Ectodermal cell (in vitro differentiated cells): Measurements from ENCODE around the gene NRCAM.
"Not testable (repeated sequence)": the region's sequence is repeated elsewhere in the genome, so short reads cannot be mapped to it uniquely, and the experiment has no call there.

Experiments used
- H3K27ac ChIP-seq: 2 replicates; pipeline ENCODE4 v1.7.0; 2013; ENCODE audit warnings: mild to moderate bottlenecking, low read depth, low read length; ENCODE audit not compliant: insufficient read depth, poor library complexity, severe bottlenecking
- H3K27me3 ChIP-seq: 2 replicates; pipeline ENCODE4 v1.7.0; 2013; ENCODE audit warnings: mild to moderate bottlenecking, low read length; ENCODE audit not compliant: insufficient read depth, control insufficient read depth, poor library complexity, severe bottlenecking
- H3K36me3 ChIP-seq: one replicate; pipeline ENCODE4 v1.7.0; 2013; ENCODE audit warnings: low read length; ENCODE audit not compliant: control insufficient read depth, insufficient read depth
- H3K4me1 ChIP-seq: one replicate; pipeline ENCODE4 v1.7.0; 2013; ENCODE audit warnings: low read length; ENCODE audit not compliant: control insufficient read depth, insufficient read depth
- H3K4me3 ChIP-seq: 2 replicates; pipeline ENCODE4 v1.7.0; 2013; ENCODE audit warnings: low read depth, low read length, control low read depth; ENCODE audit not compliant: insufficient read depth
- H3K9me3 ChIP-seq: 2 replicates; pipeline ENCODE4 v1.7.0; 2013; ENCODE audit warnings: mild to moderate bottlenecking, low read length, moderate library complexity; ENCODE audit not compliant: control insufficient read depth
- WGBS, 2 experiments: methylation state at CpG; one replicate each; pipeline ENCODE4 v1.1.7; 2013; ENCODE audit warnings: missing lambda C conversion rate in 2 of 2; 5-methylcytosine and 5-hydroxymethylcytosine counted together

The NRCAM gene

DNA sequence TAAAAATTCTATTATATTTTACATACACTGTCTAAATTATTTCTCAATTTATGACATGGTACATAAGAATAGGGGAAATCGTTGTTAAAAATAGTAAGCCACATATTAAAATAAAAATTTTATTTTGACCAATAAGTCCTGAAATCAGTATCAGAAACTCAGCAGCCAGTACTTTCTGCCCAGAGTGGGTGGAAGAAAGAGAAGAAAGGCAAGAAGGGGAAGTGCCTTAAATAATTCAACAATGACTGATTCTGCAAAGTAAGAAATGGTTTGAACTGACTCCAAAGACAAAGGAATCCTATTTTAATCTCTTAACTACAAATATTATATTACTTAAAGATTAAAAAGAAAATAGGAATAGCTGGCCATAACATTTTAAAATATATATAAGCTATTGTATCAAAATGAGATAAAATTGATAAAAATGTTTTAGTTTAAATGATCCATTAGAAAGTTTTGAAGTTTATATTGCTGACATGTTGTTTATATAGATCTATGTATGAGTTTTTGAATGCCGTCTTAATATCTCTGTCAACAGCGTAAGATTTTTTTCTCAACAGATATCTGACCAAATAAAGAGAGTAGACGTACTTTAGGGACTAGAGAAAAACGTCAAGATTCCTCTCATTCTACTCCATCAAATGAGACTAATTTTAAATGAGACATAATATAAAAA, 30.2 kb upstream of the NRCAM start:
- H3K4me3 ChIP-seq, result no peak overlapping the region
- WGBS, 2 experiments, result 94 to 95% methylated on average over 2 to 4 of the region's 5 CpGs
- H3K4me1 ChIP-seq, result no peaks in the 10 kb centered on the region
- no peaks in the 10 kb centered on the region for H3K27me3 ChIP-seq
- H3K27ac ChIP-seq, result no peak overlapping the region
- H3K9me3 ChIP-seq, result no peaks in the 10 kb centered on the region
- no peaks in the 10 kb centered on the region for H3K36me3 ChIP-seq

DNA sequence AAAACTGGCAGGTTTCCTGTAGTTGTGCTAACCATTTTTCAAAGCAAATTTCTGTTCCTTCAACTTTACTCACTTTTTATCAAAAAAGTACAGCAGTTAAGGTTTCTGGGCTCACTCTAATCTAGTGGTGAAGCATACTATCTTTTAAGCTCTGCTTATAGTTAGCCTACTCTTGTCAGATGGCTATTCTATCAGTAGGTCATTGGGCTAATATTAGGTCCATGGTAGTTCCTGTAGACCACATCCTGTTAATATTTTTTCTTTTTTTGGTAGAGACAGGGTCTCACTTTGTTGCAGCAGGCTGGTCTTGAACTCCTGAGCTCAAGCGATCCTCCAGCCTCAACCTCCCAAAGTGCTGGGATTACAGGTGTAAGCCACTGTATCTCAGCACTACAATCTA, 27.9 kb upstream of the NRCAM start:
- no peaks in the 10 kb centered on the region for H3K27me3 ChIP-seq
- H3K27ac ChIP-seq, result no peak overlapping the region
- no peak overlapping the region for H3K4me3 ChIP-seq
- no peaks in the 10 kb centered on the region for H3K36me3 ChIP-seq
- H3K9me3 ChIP-seq, result no peaks in the 10 kb centered on the region
- no peaks in the 10 kb centered on the region for H3K4me1 ChIP-seq
- 96 to 98% methylated on average over 1 of the region's 1 CpG for WGBS, 2 experiments

DNA sequence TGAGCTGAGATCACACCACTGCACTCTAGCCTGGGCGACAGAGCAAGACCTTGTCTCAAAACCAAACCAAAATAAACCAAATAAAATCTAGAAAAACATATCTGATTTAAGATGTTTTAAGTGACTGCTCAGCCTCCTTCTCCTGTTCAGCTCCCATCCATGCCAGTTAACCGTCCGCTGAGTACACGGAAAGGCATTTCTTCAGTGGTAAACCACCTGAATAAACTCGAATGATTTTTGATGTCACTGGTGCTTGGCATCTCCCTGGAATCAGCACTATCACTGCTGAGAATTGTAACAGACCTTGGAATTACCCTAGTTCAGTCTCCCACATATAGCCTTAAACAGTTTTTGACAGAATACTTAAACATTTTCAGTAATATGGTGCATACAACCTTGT, 24.1 kb upstream of the NRCAM start:
- no peaks in the 10 kb centered on the region for H3K4me1 ChIP-seq
- 97% methylated on average over 5 of the region's 5 CpGs for WGBS, 2 experiments
- H3K4me3 ChIP-seq, result no peak overlapping the region
- H3K27me3 ChIP-seq, result no peaks in the 10 kb centered on the region
- H3K9me3 ChIP-seq, result no peaks in the 10 kb centered on the region
- no peak overlapping the region for H3K27ac ChIP-seq
- no peaks in the 10 kb centered on the region for H3K36me3 ChIP-seq

DNA sequence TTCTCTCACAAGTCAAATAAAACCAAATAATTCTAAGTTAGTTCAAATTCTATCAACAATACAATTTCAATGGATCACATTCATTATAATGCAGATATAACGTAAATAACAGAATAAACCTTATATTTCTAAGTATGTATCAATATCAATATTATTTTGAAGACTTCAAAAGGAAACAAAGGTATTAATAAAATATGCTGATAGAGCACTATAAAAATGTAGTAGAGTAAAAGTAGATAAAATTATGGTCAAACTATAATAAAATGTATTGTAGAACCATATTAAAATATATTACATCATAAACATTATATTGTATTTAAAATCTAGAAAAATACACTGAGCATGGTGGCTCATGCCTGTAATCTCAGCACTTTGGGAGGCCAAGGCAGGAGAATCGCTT, 23.5 kb upstream of the NRCAM start:
- no peak overlapping the region for H3K4me3 ChIP-seq
- no peaks in the 10 kb centered on the region for H3K27me3 ChIP-seq
- H3K4me1 ChIP-seq, result no peaks in the 10 kb centered on the region
- no peaks in the 10 kb centered on the region for H3K36me3 ChIP-seq
- WGBS, 2 experiments, result 90 to 94% methylated on average over 1 of the region's 2 CpGs
- no peaks in the 10 kb centered on the region for H3K9me3 ChIP-seq
- no peak overlapping the region for H3K27ac ChIP-seq

DNA sequence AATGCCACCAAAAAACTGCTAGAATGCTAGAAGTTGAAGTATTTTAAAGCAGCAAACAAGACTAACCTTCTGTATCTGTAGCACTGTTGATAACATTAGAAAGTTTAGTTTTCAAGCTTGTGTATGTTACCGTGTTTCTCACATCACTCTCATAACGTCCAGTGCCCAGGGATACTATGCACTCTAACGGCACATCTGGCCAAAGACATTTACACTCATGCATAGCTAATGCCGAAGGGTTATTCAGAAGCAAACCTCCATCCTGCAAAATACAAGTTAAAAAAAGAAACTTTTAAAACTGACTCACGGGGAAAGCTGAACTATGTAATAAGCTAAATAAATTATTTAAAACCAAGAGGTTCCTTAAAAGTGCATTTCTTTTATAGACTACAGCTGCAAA, 22.9 kb upstream of the NRCAM start:
- H3K4me3 ChIP-seq, result no peak overlapping the region
- no peaks in the 10 kb centered on the region for H3K27me3 ChIP-seq
- H3K9me3 ChIP-seq, result no peaks in the 10 kb centered on the region
- no peaks in the 10 kb centered on the region for H3K36me3 ChIP-seq
- H3K4me1 ChIP-seq, result no peaks in the 10 kb centered on the region
- 94% methylated on average over 4 of the region's 5 CpGs for WGBS, 2 experiments
- no peak overlapping the region for H3K27ac ChIP-seq

DNA sequence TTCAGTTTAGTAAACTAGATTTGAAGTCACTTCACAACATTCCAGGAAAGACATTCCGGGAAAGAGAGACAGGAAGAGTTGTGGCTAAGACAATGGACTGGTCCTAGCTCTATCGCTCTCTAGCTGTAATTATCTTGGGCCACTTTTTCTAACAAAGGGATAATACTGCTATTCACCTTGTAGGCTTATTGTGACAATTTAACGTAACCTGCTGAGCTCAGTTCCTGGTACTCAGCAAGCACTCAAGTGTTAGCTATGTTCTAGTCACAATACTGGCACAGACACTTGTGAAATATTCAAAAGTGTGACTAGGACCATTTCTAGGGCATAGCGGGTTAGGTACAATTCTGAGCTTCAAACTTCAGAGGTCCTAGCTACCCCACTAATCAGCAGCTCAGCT, 12.0 kb upstream of the NRCAM start:
- no peaks in the 10 kb centered on the region for H3K36me3 ChIP-seq
- no peaks in the 10 kb centered on the region for H3K9me3 ChIP-seq
- no peaks in the 10 kb centered on the region for H3K27me3 ChIP-seq
- H3K4me1 ChIP-seq, result no peaks in the 10 kb centered on the region
- 53 to 58% methylated on average over 4 of the region's 4 CpGs for WGBS, 2 experiments
- no peak overlapping the region for H3K27ac ChIP-seq
- H3K4me3 ChIP-seq, result no peak overlapping the region

DNA sequence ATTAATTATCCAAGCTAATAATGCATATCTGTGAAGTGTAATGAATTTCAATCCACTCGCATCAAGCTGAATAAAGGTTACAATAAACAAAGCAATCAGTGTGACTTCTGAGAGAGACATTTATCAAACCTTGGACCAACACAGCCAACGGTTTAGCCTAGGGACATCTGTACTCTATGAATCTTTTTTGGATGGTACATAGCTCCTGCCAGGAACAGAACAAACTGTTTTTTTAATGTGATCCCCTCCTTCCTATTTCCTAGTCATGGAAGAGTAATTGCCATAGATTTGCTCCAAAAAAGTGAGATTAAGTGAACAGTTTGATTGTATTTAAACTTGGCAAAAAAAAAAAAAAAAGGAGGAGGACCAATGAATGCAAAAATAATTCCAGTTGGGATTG, 11.2 kb upstream of the NRCAM start:
- no peaks in the 10 kb centered on the region for H3K9me3 ChIP-seq
- no peaks in the 10 kb centered on the region for H3K27me3 ChIP-seq
- H3K36me3 ChIP-seq, result no peaks in the 10 kb centered on the region
- 88 to 97% methylated on average over 2 of the region's 2 CpGs for WGBS, 2 experiments
- H3K4me1 ChIP-seq, result no peaks in the 10 kb centered on the region
- no peak overlapping the region for H3K27ac ChIP-seq
- no peak overlapping the region for H3K4me3 ChIP-seq

DNA sequence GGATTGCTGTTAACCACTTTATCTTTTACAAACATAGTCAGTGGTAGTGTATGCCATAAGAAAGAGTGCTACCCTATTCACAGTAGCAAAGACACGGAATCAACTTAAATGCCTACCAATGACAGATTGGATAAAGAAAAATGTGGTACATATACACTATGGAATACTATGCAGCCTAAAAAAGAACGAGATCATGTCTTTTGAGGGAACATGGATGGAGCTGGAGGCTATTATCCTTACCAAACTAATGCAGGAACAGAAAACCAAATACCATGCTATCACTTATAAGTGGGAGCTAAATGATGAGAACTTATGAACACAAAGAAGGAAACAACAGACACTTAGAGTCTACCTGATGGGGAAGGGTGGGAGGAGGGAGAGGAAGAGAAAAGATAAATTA, 10.1 kb upstream of the NRCAM start:
- H3K27ac ChIP-seq, H3K4me1 ChIP-seq, H3K27me3 ChIP-seq, H3K36me3 ChIP-seq, H3K9me3 ChIP-seq, H3K4me3 ChIP-seq: not testable (repeated sequence)
- WGBS, 2 experiments, result 100% methylated on average over 1 of the region's 2 CpGs

DNA sequence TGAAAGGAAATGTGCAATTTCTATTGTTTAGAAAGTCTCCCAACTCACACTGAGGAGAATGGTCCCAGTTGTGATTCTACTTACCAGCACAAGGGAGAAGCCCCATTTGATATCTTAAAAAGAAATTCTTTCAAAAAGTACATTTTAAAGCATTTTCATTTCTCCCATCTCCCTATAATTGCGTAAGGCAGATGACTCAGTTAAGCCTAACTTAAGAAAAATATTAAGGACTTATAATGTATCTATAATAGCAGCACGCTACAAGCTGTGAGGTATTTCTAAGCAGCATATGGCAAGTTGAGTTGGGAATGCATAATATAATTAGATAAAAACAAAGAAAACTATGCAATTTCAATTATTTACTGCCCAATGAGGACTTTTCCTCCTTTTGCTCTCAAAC, 8.5 kb upstream of the NRCAM start:
- Histone ChIP-seq H3K4me1 (no peaks in the 10 kb centered on the region), H3K27me3 (no peaks in the 10 kb centered on the region), H3K27ac (no peak overlapping the region), H3K9me3 (no peaks in the 10 kb centered on the region), H3K36me3 (no peaks in the 10 kb centered on the region), H3K4me3 (no peak overlapping the region)
- 100% methylated on average over 1 of the region's 2 CpGs for WGBS, 2 experiments

DNA sequence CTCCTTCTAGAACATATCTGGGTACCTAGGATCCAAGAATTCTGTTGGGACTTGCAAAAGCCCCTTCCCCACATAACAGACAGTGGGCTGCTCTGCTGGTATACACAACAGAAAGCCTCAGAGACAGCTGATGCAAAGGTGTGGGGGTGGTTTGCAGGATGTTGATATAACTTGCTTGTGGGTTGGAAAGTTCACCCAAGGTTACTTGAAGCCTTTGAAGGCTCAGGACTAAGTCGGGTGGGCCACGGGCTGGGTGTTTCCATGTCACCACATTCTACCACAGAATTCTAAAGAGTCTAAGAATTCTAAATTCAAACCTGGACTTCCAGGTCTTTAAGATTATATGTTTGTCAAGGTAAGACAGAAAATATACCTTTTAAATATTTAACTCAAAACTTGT, 7.4 kb upstream of the NRCAM start:
- WGBS, 2 experiments, result 86% methylated on average over 2 of the region's 2 CpGs; no CpG with 5 or more reads in 1 of the 2 experiments

DNA sequence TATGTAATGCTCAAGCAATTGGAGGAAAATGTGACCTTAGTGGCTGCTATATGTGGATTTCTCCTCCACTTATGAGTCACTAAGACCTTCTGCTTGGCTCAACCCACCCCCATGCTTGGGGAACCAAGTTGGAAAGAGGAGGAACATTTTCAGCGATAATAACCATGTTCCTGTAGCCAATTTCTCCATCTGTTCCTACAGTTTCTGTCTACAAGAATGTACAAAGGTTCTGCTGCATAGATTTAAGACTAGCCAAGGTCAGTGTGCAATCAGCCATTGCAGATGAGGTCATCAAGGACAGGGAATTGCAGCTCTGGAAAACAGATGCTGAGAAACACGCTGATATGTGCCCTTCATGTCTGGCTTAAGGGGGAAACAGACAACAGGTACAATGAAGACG, 5.6 kb upstream of the NRCAM start:
- Histone ChIP-seq H3K36me3 (no peaks in the 10 kb centered on the region), H3K9me3 (no peaks in the 10 kb centered on the region), H3K4me3 (no peak overlapping the region), H3K27ac (no peak overlapping the region), H3K27me3 (peaks cover 17% of the 10 kb centered on the region), H3K4me1 (no peaks in the 10 kb centered on the region)
- 92 to 93% methylated on average over 3 of the region's 3 CpGs for WGBS, 2 experiments

More for the DNA sequence above, 7.4 kb upstream of the NRCAM start:
- Histone ChIP-seq H3K9me3 (no peaks in the 10 kb centered on the region), H3K4me3 (no peak overlapping the region), H3K27ac (no peak overlapping the region), H3K4me1 (no peaks in the 10 kb centered on the region), H3K36me3 (no peaks in the 10 kb centered on the region), H3K27me3 (no peaks in the 10 kb centered on the region)
